GM19397 (cell line): ENCODE data around the gene LRRC45.

Experiments used
- ATAC-seq: cut with Tn5 transposase; IDR thresholded peaks from one replicate; pipeline ENCODE4 v1.9.1; 2021; ENCODE audit warnings: mild to moderate bottlenecking, moderate library complexity; ENCODE audit not compliant: unreplicated experiment

The LRRC45 gene

DNA sequence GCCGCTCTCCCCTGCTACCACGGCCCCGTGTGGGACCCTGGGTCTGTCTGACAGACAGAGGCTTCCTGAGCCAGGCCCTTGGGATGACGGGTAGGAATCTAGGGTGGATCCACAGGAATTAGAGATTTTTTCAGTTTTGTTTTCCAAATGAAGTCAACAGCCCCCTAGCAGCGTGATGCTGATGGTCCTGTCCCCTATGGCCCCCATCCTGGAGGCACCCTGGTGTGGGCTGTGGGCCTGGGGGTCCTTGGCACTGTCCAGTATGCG lies 15.9 kb upstream of the LRRC45 start:
- no peak for ATAC-seq

GRCh38 chr17:82007495-82008257 lies 15.4 kb upstream of the LRRC45 start:
- ATAC-seq: no peak

DNA sequence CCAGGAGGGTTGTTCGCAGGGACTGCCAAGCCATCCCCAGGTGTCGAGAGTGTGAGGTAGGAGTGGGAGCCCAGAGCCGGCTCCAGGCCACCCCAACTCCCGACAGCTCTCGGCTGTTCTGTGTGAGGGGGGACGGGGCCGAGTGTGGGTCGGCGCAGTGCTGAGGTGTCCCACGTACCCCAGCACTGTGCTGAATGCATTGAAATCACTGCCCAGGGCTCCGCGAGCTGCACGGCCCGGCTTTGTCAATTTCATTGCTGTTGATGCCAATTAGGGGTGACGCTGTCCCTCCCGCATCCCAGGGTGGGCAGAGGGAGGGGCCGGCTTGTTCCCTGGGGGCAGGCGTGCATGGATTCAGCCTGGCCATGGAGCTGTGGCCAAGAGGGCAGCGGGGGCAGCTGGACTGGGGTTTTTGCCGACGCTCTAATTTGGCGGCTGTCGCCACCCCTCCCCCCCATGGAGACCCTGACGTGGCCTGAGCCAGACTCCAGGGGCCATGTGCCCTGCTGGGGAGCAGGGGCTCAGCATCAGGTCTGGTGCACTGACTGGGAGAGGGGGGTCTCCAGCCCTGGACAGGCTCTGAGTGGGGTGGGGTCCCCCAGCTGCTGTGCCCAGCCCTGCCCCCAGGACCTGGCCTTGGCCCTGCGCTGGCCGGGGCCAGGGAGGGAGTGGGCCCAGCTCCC lies 14.7 kb upstream of the LRRC45 start:
- ATAC-seq: no peak

GRCh38 chr17:82008941-82009405 lies 14.1 kb upstream of the LRRC45 start:
- no peak for ATAC-seq

DNA sequence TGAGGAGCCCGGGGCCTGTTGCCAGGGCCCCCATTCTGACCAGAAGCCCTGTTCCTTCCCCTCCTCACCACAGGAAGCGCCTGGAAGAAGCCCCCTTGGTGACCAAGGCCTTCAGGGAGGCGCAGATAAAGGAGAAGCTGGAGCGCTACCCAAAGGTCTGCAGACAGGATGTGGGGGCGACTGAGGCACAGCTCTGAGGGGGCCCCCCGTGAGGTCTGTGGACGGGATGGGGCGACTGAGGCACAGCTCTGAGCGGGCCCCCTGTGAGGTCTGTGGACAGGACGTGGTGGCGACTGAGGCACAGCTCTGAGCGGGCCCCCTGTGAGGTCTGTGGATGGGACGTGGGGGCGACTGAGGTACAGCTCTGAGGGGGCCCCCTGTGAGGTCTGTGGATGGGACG lies 13.7 kb upstream of the LRRC45 start:
- no peak for ATAC-seq

- ATAC-seq: no peak
These were observed 12.3 kb upstream of the LRRC45 start for GRCh38 chr17:82010575-82011525.

DNA sequence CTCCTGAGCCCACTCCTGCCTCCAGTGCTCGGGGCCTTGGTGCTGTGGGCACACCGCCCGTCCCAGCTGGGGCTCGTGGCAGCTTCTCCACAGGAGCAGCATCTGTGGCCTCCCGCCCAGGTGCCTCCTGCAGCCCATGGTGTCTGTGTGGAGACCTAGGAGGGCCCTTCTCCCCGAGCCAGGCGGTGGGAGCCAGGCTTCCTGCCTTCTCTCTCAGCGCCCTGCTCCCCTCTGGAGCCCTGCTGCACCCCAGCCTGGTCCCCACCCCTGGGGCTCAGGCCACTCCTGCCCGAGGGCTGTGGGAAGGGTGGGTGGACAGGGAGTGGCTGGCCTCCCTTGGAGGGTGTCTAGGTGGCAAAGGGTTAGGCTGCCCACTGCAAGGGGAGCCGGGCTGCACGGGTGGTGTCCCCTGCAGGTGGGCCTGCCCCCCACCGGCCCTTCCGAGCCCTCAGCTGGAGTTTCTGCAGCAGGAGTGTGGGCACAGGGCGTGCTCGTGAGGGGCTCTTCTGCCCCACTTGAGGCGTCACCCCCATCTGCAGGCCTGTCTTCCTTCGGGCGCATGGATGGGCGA lies 11.4 kb upstream of the LRRC45 start:
- no peak for ATAC-seq

- no peak for ATAC-seq
These were observed 10.9 kb upstream of the LRRC45 start for GRCh38 chr17:82012261-82012639.

DNA sequence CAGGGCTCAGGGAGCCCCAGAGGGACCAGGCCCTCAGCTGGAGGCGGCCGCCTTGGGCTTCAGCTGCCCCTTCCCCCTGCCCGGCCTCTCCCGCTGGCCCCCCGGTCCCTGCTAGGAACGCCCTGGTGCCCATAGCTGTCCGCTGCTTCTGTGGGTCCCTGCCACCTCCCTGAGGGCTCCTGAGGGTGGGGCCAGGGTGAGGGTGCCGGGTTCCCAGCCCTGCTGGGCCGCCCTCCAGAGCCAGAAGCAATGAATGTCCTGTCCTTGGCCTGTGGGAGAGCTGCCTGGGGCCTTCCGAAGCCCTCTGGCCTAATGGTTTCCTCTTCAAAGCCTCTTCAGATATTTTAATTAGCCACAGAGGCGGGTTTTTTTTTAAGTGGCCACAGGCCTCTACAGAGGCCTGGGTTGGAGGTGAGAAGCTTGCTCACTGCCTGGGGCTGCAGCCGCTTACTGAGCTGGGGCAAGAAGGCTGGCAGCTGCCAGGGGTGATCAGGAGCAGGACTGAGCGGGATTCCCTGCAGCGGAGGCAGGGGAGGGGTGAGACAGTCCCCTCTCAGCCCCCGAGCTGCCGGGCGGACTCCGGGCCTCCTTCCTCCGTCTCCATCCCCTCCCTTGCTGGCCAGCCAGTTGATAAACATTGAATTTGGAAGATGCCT lies 10.3 kb upstream of the LRRC45 start:
- ATAC-seq: no peak

DNA sequence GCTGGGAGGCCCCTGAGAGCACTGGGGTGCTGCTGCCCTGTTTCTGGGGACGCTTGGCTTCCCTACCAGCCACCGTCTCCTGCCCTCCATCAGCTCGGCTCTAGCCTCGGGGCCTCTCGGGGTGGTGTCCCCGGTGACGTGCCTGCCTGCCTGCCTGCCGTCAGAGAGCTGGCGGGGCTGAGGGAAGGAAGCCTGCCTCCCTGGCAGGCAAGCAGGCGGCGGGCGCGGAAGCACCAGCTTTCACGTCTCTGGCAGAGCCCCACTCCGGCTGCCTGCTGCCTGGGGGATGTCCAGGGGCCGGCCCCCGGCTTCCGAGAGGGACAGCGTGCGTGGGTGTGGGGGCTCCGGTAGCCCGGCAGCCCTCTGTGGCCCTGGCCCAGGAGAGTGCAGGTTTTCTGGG lies 9.8 kb upstream of the LRRC45 start:
- ATAC-seq: no peak

DNA sequence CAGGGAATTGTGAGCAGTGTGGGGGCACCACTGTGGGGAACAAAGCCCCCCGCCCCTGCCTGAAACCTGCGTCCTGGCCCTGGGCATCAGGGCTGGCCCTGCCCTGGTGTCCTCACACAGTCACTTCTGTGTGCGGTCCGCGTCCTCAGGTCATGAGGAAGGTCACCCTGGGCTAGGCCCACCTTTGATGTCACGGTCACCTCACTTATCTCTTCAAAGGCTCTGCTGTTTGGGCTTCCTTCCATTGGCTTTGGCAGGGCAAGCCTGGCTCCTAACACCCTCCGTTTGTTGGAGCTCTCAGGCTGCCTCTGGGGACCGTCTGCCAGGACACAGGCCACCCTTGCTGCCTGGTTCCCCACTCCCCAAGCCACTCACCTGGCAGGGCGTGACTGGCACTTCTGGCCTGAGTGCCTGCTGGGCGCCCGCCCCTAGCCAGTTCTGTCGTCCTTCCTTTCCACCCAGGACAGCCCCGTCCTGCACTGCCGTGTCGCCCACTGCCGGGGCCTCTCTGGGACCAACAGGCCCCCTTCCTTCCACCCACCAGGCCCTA lies 9.3 kb upstream of the LRRC45 start:
- ATAC-seq: no peak

GRCh38 chr17:82014432-82014831 lies 8.7 kb upstream of the LRRC45 start:
- ATAC-seq: no peak

- ATAC-seq: no peak
These were observed 8.2 kb upstream of the LRRC45 start for GRCh38 chr17:82014971-82015310.

- ATAC-seq: no peak
These were observed 7.7 kb upstream of the LRRC45 start for GRCh38 chr17:82015311-82015971.

GRCh38 chr17:82016061-82016874 lies 6.8 kb upstream of the LRRC45 start:
- no peak for ATAC-seq

- ATAC-seq: no peak
These were observed 6.1 kb upstream of the LRRC45 start for GRCh38 chr17:82016875-82017459.

DNA sequence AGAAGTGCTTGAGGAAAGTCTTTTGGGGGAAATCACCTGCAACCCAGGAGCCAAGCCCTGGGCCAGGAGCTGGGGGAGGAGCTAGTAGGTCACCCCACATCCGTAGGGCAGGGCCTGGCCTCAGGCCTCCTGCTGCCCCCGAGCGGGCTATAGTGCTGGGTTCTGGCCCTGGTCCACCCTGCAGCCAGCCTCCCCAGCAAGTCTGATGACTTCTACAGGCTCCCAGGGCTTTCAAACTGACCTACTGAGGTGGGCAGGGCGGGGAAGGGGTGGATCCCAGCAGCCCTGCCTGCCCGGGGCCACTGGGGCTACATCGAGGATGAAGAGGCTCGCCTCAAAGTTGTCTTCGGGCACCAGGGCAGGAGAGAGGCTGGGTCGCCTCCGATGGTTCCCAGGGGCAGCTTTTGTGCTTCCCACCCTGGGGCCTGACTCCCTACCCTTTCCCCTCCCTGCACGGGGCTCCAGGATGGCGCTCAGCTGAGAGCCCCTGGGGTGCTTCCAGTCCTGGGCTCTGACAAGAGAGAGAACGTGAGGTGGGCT lies 5.4 kb upstream of the LRRC45 start:
- no peak for ATAC-seq

- no peak for ATAC-seq
These were observed 4.7 kb upstream of the LRRC45 start for GRCh38 chr17:82018152-82018988.
